TTC549 (cell line): ENCODE data around the gene MAPK10.
"Not testable (repeated sequence)": the region's sequence is repeated elsewhere in the genome, so short reads cannot be mapped to it uniquely, and the experiment has no call there.

Source experiments
- FAIRE-seq: peaks from 2 replicates; lab custom pipeline; 2012; peaks lifted over from hg19 to GRCh38; lab: Jason Lieb, UNC

The MAPK10 gene

DNA sequence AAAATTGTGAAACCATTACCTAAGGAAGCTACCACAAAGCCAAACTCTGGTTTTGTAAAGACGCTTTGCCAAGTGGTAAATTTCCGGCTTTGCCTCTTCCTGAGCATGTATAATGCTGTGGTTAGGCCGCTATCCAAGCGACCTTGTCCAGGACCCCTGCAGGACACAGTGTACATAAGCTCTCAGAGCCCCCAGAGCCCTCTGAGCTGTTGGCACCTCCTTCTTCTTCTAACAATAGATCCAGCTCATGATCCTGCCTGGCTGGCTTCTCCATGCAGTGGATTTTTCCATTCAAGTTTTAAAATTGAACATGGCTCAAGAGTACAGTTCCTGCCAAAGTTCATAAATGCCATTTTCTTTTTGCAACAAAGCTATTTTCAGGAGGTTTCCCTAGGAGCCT is 326.7 kb downstream of the MAPK10 start:
- FAIRE-seq, result no peak

DNA sequence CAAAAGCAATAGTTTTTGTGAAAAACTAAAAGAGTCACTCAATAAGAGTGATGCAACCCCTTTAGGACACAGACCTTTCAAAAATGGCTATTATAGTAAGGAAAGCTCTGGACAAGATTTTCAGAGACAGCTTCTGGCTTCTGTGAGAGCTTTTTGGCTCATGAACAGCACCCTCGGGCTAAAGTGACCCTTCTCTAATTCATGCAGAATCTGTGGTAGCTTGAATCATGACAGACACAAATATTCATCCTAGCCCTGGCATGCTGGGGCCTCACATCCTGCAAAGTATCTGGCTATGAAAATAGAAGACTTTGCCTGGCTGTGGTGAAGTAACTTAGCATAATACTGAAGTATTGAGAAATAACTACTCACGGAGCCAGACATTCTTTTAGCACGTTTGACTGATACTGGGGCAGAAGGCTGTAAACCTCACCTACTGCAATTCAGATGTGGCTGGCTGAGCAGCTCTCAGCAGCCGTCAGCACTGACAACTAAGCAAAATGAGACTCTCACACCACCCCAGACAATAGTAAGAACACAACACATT is 327.3 kb downstream of the MAPK10 start:
- FAIRE-seq, result no peak

DNA sequence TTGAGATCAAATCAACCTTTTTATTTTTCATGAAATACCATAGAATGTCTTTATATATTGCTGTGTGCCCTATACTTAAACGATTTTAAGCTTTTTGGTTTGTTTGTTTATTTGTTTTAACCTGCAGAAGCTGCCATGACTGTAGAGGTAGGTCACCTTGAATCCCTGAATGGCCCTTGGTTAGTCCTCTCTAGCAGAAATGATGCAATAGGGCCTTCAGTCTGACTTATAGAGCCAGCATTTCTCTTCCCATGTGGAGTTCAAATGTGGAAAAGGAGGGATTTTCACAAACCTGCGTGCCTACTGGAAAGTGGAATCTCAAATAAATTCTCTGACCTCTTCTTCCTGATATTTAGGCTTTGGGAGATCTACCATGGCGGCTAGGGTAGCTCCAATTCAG is 327.9 kb downstream of the MAPK10 start:
- no peak for FAIRE-seq

DNA sequence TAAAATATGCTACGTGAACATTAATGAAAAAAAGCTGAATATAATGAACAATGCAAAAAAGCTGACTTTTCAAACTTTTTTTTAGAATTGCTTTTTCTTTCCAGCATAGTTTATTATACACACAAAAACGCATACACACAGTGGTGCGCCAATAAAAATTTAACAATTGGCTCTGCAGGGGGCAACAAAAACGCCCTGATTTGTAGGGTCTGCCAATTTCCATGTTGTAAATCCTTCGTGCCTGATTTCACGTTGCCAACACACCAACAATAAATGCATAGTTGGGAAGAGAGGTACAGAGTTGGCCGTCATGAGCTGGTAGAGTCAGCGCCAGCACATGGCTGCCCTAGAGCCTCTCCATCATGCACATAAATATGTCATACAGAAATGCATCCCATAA is 333.1 kb downstream of the MAPK10 start:
- FAIRE-seq, result no peak

DNA sequence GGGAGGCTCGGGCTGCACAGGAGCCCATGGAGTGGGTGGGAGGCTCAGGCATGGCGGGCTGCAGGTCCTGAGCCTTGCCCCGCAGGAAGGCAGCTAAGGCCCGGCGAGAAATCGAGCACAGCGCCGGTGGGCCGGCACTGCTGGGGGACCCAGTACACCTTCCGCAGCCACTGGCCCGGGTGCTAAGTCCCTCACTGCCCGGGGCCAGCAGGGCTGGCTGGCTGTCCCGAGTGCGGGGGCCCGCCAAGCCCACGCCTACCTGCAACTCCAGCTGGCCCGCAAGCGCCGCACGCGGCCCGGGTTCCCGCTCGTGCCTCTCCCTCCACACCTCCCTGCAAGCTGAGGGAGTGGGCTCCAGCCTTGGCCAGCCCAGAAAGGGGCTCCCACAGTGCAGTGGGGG is 338.2 kb downstream of the MAPK10 start:
- not testable (repeated sequence) for FAIRE-seq

DNA sequence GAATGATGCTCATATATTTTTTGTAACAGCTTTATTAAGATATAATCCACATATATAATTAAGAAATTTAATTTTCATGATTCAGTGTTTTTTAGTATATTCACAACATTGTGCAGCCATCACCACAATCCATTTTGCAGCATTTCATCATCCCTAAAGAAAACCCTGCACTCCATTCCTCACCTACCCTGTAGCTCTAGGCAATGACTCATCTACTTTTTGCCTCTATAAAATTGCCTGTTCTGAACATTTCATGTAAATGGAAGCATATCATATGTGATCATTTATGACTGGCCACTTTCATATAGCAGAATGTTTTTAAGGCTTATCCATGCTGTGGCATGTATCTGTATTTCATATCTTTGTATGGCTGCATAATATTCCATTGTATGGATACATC is 339.9 kb downstream of the MAPK10 start:
- FAIRE-seq, result no peak

DNA sequence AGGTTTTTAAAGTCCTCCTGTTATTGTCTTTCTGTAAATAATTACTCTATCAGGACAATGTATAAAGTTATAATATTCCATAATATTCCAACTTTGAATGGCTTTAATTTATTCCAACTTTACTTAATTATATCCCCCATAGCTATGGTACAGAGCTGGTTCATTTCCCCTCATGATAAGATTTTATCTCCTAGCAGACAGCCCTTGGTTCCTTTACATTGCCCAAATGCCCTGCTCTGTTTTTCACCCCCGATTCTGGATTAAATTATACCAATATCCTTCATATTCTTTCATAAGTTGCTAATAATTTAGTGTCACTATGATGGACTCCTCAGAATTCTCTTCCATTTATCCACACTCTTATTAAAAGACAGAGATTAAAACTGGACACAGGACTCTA is 340.5 kb downstream of the MAPK10 start:
- no peak for FAIRE-seq

DNA sequence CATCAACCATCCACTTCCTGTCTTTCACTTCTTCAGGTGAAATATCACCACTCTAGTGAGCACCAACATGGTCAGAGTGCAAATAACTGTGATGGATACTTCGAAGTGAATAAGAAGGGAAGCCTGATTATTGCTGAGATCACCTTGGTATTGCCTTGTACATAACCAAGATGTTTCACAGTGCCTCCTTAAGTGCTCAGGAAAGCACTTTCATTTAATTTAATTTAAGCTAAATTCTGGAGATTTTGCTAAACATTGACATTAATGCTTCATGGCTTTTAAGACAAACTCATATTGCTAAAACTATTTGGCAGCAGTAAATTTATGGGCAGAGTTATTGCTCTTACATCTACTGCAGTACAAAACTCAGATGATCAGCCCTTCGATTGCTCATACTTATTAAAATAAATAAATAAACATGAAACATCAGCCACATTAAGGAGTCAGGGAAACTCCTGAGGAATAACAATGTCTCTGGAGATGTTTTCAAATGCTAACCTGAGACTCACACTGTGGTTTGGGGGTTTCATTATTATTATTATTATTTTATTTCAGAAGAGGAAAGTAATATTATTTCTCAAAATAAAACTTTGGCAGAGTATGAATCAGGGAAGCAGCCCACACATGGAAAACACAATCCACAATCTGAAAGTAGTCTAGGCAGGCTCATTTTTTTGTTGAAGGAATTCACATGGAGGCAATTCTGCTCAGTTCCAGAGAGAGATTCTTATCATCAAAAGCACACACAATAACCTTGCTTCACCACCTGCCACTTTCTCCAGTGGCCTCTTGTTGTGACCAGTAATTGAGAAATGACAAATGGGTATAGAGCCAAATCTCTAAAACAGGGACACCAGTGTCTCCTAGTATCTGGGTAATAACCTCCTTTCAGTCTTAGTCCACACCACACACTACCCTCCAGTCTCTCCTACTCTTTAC is 344.2 kb downstream of the MAPK10 start:
- FAIRE-seq, result no peak

DNA sequence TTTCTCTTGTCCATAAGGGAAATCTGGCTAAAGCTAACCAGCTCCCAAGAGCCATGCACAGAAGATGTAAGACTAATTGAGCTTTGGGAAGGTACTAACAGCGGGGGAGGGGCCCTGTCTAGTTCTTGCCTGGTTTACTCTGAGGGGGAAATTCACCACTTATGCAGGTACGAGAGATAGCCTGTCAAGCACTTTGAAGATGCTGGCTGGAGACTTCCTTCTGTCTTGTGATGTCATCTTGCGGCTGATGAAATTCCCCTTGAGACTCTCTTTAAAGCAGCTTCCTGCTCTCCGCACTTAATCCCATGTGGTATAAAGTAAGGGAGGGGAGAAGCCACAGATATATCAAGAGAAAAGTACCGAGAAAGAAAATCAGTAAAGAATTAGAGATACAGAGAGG is 345.3 kb downstream of the MAPK10 start:
- no peak for FAIRE-seq

DNA sequence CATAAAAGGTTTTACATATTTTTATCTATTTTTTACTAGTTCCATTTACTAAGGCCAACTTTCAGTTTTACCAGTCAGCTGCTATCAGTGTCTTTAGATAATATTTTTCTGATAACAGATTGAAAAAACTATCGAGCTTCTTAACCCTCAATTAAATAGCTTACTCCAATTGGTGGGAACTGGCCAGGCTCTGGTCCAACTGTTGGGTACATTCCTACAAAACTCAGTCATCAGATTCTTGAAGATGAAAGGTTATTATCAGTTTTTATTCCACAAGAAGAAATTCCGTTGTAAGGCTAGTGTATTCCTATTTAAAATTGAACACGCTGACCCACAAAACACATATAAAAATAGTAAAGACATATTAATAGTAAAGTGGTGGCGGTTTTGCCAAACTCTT is 346.2 kb downstream of the MAPK10 start:
- no peak for FAIRE-seq

DNA sequence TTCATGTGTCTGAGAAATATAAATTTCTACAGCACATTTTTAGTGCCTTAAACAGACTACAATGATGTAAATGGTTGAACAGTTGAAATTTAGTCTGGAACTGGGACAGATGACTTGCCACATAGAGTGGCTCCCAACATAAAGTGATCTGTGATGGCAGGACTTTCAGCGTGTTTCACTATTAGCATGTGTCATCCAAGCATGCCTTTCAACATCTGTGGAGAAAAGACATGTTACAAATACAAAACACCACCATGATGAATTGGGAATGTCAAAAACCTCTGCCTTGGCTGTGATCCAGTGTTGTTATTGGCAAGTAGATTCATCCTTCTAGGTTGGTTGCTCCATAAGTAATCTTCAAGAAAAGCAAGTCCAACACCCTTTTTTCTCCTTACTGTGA is 348.7 kb downstream of the MAPK10 start:
- FAIRE-seq, result no peak

DNA sequence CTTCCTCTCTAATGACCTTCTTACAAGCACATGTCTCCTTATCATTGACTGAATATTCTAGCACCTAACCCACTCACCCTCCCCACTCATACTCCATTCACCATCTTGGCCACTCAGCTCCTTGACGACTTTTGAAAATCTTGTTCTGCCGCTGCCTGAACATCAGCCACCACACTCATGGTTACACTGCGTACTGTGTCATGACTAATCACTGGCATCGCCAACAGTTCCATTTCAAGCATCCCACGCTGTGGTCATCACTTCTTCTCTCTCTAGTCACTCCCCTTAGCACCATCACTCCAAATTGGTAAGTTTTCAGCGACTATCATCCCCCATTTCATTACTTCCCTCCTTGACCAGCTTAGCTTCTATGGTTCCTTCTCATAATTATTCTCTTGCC is 352.8 kb downstream of the MAPK10 start:
- FAIRE-seq, result no peak

DNA sequence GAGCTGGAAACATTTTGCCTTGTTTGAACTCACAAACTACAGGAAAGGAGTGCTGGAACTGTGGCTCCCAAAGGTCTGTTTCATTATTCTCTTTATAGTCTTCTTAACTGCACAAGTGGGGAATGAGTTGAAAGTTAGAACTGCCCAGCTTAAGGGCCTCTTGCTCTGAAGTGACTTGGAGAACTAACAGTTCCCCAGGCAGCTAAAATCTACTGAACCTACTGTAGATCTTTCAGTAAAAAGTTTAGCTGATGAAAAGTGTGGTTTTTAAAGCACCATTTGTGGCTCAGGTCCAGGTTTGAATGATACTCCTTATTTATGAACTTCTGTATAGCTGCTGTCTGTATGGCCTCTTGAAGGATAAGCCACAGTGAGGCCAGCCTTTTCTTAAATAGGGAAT is 353.8 kb downstream of the MAPK10 start:
- no peak for FAIRE-seq

DNA sequence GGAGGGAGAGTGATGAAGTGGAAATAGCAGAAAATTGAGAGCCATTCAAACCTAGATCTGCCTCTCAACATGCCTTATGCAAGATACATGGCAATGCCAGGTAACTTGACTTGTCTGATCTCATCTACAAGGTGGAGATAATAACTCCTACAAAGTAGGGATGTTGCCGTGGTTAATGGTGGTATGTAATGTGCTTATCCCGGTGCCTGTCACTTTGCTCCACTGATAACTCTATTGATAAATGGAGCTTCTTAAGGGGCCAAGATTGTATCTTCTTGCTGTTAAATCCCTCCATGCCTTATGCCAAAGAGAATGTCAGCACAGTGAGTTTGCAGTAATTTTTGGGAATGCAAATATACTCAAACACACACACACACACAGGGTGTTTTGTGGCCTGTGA is 355.8 kb downstream of the MAPK10 start:
- no peak for FAIRE-seq

DNA sequence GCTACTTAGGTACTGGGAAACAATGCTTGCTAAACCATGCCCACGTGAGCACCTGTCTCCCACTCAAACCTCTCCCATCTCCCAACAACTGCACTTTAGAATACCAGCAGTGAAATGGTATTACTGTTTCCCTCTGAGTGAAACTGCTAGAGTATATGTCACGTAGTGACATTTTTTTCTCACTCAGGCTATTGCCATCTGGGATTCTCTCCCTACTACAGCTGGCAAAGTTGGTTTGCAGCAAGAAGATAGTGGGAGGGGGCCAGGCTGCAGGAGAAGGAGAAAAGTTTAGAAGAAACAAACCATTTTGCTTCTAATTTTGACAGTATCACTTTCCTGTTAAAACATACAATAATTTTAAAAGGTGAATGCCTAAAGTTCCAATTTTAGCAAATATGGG is 358.3 kb downstream of the MAPK10 start:
- FAIRE-seq, result no peak

DNA sequence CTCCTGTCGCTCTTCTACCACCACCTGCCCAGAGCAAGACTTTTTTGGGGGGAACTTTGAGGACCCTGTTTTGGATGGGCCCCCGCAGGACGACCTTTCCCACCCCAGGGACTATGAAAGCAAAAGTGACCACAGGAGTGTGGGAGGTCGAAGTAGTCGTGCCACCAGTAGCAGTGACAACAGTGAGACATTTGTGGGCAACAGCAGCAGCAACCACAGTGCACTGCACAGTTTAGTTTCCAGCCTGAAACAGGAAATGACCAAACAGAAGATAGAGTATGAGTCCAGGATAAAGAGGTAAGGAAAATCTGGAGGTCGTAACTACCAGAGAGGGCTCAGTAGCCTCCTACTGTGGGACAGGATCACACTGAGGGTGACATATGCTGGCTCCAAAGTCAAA is 364.5 kb downstream of the MAPK10 start:
- no peak for FAIRE-seq

DNA sequence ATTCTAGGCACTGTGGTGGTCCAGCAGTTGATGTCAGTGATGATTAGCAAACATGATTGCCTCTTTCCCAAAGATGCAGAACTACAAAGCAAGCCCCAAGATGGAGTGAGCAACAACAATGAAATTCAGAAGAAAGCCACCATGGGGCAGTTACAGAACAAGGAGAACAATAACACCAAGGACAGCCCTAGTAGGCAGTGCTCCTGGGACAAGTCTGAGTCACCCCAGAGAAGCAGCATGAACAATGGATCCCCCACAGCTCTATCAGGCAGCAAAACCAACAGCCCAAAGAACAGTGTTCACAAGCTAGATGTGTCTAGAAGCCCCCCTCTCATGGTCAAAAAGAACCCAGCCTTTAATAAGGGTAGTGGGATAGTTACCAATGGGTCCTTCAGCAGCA is 365.3 kb downstream of the MAPK10 start:
- no peak for FAIRE-seq

DNA sequence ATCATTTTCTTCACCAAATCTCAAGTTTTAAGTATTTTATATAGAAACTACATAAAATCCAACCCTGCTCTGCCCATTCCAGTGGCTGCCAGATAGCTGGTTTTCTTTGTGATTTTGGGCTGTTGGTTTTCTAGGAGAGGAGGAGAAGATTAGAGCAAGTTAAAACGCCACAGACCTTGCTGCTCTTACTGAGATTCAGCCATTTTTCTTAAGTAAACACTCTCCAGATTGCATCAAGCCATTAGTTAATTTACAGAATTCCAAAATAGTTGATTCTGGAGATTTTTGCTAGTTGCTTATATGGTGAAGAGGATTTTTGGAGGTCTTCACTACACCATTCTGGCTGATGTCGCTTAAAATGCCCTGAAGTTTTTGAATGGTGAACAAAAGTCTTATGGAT is 366.2 kb downstream of the MAPK10 start:
- no peak for FAIRE-seq

DNA sequence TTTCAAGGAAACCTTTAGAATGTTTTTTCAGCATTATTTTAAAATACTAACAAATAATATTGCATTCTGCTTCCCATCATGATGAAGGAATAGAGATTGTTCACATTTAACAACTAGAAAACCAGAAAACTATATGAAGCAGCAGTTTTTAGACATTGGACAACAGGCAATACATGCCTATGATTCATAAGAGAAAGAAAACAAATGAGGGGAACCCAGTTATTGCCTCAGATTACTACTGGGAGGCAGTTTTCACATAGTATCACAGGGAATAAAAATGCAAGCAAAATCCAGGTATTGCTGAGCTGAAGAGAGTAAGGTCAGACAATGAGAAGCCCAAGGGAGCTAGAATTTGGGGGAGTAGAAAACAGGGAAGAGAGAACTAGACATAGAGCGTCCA is 373.6 kb downstream of the MAPK10 start:
- FAIRE-seq, result no peak

DNA sequence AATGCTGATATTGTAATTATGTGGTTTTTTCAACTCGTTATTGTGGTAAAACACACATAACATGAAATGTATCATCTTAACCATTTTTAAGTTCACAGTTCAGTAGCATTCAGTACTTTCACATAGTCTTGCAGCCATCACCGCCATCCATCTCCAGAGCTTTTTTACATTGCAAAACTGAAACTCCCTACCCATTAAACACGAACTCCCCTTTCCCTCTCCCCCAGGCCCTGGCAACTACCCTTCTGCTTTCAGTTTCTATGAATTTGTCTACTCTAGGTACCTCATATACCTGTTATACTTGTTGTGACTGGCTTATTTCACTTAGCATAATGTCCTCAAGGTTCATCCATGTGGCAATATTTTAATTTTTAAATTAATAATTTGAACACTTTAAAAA is 380.6 kb downstream of the MAPK10 start:
- FAIRE-seq, result no peak

DNA sequence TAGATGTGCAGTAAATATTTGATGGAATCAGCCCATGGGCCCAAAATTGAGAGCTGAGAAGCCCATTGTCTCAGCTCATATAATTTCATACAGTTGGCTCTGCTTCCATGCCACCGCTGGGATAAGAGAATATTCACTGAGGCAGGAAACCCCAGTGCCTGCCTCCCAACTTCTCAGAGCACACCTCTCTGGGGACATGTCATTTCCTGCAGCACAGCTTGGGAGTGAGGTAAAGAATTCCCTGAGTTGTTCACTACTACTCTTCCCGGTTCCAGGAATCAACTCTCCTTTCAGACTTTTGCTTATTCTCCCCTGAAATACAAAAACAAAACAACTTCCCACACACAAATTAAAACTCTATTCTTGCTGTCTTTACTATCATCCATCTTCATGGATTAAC is 389.3 kb downstream of the MAPK10 start:
- FAIRE-seq, result no peak

DNA sequence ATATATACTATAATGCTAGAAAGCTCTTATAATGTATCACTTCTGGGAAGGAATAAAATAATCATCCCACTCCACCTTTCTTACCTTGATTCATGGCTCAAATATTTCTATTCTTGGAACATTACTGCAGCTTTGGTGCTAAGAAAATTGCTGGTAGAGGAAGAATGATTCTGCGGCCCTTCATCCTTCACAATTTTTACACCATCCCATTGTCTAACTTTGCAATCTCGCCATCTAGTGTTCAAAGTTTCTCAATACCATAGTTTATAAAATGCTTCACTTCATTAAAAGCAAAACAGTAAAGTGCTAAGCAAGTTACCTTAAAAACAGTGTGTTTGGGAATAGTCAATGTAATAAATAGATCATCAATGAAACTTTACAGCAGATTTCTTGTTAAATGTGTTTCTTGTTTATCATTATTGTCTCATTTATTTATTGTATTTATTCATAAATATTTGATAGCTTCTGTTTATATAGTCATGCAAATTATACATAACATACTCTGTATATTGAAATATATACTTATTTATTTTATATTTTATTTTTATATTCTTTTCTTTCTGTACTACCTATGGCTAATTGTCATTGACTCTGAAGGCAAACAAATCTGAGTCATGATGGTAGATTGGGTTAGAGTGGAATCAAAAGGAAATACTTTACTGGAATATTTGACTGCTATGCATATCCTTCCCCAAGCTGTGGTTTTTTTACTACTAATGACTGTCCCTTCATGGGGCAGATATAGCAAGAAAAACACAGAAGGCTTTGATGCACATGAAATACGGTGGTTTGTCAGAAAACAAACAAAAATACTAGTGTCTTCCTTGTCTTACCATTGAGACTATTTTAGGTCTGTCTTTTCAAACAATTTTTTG is 390.7 kb downstream of the MAPK10 start:
- peak; percentile 81 for FAIRE-seq

DNA sequence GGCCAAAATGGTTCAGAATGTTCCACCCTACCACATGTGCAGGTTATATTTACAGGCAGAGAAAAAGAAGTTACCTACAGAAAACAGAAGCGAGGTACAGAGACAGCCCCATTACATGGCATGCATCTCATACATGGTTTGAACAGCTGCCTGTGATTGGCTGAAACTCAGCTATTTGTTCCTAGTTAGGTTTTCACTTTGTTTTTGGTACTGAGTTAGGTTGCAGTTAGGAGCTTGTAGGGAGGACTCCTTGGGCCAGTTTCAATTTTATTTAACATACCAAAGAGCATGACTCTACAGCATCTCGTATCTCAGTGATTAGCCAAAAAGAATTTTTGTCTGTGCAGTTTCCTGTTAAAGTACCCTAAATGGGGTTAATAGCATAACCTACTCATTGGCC is 392.0 kb downstream of the MAPK10 start:
- FAIRE-seq, result no peak
